NCI-H524 treated with DMSO at 0.1 percent for 48 hours (cell line): ENCODE measurements around the gene MGLL.

ENCODE experiments used
- DNase-seq: peaks from one replicate; lab custom pipeline; 2025; lab: John Stamatoyannopoulos, UW

Gene MGLL

GRCh38 chr3:127722091-127722784 is 100.1 kb downstream of the MGLL start:
- no peak for DNase-seq

- no peak for DNase-seq
These were observed 101.1 kb downstream of the MGLL start for GRCh38 chr3:127720985-127721935.

GRCh38 chr3:127720161-127720823 is 102.0 kb downstream of the MGLL start:
- no peak for DNase-seq

- no peak for DNase-seq
These were observed 102.9 kb downstream of the MGLL start for GRCh38 chr3:127719369-127719768.

- DNase-seq, result no peak
These were observed 103.4 kb downstream of the MGLL start for GRCh38 chr3:127718916-127719290.

GRCh38 chr3:127718245-127718915 is 103.9 kb downstream of the MGLL start:
- DNase-seq, result no peak

GRCh38 chr3:127717357-127718244 is 104.7 kb downstream of the MGLL start:
- DNase-seq, result peak; percentile 97

- DNase-seq, result no peak
These were observed 105.9 kb downstream of the MGLL start for GRCh38 chr3:127716384-127716783.

- no peak for DNase-seq
These were observed 106.8 kb downstream of the MGLL start for GRCh38 chr3:127715532-127715931.

- DNase-seq, result no peak
These were observed 107.4 kb downstream of the MGLL start for GRCh38 chr3:127714866-127715265.

GRCh38 chr3:127714125-127714571 is 108.2 kb downstream of the MGLL start:
- DNase-seq, result no peak

GRCh38 chr3:127712881-127713771 is 109.2 kb downstream of the MGLL start:
- no peak for DNase-seq

- DNase-seq, result no peak
These were observed 109.9 kb downstream of the MGLL start for GRCh38 chr3:127712461-127712860.

- no peak for DNase-seq
These were observed 110.4 kb downstream of the MGLL start for GRCh38 chr3:127711896-127712295.

GRCh38 chr3:127711021-127711695 is 111.2 kb downstream of the MGLL start:
- DNase-seq, result no peak

GRCh38 chr3:127710155-127710941 is 112.0 kb downstream of the MGLL start:
- no peak for DNase-seq

- DNase-seq, result no peak
These were observed 112.8 kb downstream of the MGLL start for GRCh38 chr3:127709320-127710060.

- DNase-seq, result no peak
These were observed 113.5 kb downstream of the MGLL start for GRCh38 chr3:127708837-127709236.
